ENCODE measurements around the gene ACVRL1.
A peak's percentile ranks its signal among the peaks of the same experiment; 100 is the strongest.

Gene ACVRL1

DNA sequence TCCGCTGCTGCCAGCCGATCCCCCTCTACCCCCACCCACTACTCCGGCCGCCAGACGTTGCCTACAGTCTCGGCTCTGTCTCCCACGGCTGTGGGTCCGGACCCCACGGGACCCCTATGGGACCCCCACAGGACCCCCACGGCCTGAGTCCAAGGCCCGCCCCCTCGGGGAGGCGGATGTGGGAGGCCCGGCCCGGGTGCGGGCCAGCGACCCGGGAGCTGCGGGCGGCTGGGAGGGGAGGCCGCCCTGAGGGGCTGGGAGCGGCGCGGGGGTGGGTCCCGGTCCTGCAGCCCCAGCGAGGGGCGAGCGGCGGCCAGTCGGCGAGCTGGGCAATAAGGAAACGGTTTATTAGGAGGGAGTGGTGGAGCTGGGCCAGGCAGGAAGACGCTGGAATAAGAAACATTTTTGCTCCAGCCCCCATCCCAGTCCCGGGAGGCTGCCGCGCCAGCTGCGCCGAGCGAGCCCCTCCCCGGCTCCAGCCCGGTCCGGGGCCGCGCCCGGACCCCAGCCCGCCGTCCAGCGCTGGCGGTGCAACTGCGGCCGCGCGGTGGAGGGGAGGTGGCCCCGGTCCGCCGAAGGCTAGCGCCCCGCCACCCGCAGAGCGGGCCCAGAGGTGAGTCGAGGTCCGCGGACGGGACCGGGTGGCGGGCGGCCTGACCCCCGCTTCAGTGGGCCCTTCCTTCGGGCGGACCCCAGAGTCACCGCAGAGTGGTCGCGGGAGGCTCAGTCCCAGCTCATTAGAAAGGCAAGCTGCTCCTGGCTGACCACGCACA lies at the start of gene ACVRL1:
Gene ACVRL1 (plus strand): TSS at position 422 of the 773 bp plus-strand sequence. CDS start 4,971 bp downstream, outside the sequence.
- H3K27ac ChIP-seq = peak within 1 kb of the TSS; percentile 37 to 96 (median 88)
- H3K4me3 ChIP-seq = peak within 1 kb of the TSS; percentile 27 to 52 (median 42)

DNA sequence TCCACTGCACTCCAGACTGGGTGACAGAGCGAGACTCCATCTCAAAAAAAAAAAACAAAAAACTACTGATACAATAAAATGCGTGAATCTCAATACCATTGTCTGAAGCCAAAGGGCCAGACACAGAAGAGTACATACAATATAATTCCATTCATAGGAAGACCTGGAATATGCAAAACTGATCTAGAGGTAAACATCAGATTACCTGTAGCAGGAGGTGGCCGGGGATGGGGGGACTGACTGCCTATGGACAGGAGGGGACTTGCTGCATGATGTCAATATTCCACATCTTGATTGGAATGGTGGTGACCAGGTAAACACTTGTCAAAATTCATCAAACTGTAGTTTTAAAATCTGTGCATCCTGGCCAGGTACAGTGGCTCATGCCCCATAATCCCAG lies 46.3 kb upstream of the ACVRL1 start:
- Histone ChIP-seq H3K27ac (no peak overlapping the region), H3K4me3 (no peak overlapping the region)

DNA sequence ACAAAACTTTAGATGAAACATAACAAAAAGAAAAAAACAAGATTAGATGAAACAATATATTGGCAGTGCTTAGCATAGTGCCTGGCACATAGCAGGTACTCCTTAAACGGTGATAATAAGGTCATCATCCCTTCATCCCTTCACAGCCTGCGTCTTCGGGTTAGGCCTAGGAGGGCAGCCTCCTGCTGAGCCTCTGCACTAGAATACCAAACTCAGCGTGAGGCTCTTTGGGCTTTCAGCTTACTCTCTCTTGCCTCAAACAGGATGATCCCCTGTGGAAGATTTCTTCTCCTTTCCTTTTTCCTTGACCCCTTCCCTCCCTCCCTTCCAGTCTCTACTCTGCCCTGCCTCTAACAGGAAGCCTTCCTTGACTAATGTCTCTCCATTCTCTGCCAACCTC lies 44.4 kb upstream of the ACVRL1 start:
- Histone ChIP-seq H3K4me3 (no peak overlapping the region), H3K27ac (no peak overlapping the region)

DNA sequence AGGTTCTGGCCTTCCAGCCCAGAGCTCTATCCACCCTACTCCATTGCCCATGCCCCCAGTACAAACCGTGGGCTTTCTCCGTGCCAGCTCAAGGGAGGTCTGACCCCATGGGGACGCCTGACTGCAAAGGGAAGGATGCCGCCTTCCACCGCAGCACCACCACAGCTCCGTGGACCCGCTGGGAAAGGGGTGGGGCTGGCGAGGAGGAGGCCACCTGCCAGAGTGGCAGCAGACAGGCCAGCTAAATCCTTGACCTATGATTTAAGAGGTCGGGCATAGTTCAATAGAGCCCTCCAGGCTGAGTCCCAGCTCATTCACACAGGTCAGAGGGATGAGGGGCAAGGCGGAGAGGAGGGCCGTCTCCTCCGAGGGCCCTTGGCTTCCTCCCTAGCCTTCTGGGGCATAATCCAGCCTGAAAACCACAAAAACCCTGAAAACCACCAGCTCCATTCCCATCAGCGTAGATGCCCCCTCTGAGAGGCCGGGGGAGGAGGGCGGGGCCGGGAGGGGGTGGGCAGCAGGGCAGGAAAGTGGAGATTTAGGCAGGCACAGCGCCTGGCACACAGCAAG lies 43.9 kb upstream of the ACVRL1 start:
- Histone ChIP-seq H3K27ac (no peak overlapping the region), H3K4me3 (peak overlapping the region in 4 of 7 experiments; percentile 1 to 27 (median 16))

DNA sequence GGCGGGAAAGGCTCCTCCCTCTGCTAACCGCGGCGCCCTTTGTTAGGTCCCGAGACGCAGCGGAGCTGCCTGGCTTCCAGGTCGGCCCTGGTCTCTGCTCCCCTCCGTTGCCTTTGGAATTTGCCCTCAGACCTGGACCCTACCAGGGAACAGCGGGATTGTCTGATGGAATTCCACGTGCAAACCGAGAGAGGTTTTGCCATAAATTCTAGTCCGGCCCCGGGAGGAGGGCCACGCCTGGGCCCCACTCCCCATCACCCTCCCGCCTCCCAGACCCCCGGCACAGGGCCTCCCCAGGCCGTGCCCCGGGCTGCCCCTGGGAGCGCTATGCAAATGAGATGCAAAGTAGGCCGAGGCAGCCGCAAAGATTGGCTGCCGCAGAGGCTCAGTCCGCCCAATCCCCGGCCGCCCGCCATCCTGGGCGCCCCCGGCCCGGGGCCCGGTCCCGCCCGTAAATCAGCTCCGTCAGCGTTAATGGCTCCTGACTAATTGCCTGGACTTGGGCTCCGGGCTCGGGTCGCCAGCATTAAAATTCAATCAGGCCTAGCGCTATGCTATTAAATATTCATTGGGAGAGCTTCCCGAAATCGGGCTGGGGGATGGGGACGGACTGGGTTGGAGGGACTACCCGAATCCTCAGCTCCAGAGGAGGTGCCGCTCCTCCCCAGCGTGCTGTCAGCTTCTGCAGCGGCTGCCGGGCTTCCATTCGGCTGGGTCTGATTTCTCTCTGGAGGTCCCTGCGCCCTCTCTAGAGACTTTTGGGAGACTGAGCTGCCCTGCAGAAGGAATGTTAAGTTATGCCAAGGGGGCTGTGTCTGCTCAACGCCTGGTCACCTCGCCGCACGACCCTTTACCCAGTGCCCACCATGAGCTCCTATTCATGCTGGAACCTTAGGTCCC lies 43.1 kb upstream of the ACVRL1 start:
- Histone ChIP-seq H3K4me3 (peak overlapping the region in 6 of 7 experiments; percentile 1 to 27 (median 8)), H3K27ac (no peak overlapping the region)

DNA sequence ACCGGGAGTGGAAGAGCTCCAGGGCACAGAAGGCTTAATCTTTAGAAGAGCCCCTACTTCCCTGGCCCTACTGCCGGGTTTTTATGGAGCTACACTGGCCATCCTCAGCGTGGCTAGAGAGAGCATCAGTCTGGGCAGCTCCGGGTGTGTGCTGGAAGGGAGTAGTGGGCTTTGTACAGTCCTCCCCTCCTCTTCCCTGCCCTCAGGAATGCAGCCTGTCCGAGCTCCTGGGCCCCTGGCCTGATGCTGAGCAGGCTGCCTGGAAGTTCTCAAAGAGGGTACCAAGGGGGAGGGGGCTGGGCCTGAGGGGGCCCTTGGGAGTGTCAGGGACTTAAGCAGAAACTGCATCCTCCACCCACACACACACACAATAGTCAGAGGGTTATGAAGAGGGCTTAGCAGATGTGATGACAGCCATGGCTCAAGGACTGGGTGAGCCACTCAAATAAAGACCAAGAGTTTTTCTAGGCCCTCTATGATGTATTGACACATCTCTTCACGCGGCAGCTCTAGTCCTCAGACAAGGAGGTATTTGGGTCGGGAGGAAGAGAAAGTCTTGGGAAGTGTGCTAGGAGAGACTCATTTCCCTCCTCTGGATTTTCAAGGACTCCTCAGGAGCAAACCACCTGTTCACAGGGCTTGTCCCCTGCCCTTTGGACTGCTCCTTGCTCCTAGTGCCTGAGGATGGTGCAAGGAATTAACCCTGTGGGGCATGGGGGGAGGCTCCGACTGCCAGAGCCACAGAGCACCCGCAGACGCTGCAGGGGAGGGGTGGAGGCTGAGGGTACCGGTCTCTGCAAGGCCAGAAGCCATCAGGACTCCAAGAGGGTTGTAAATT lies 42.3 kb upstream of the ACVRL1 start:
- no peak overlapping the region for H3K27ac ChIP-seq
- peak overlapping the region in 1 of 7 experiments; percentile 1 for H3K4me3 ChIP-seq

DNA sequence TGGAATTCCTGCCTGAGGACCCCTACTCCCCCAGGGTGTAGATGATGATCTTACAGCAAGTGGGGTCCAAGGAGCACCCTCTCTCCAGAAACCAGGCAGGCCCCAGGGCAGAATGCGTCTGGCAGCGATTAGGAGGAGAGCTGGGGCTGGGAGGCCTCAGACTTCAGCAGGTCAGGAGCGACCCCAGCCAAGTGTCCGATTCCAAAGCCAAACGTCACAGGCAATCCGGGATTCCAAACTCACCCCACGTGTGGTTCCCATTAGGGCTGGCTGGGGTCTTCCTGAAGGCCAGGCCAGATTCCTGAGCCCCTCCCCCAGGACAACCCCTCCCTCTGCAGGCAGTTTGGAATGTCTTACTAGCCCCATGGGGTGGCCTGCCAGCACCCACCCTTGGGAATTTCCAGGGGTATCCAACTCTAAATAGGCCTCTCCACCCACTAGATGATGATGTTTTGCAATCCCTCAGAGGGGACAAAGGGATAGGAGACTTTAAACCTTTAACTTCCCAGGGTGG lies 41.5 kb upstream of the ACVRL1 start:
- no peak overlapping the region for H3K27ac ChIP-seq
- H3K4me3 ChIP-seq = no peak overlapping the region

DNA sequence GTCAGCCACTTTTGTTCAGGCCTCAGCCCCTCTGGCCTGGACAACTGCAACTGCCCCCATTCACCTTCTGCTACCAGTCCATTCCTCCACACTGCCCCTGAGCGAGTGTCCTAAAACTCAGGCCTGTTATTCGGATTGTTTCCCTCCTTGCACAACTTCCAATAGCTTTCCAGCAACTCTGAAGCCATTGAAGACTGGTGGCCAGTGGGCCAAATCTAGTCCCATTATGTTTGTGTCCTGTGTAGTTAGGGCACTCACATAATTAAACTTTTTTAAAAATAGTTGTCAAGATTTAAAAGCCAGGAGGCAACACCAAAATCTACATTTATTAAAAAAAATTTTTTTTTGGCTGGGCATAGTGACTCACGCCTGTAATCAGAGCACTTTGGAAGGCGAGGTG lies 41.0 kb upstream of the ACVRL1 start:
- Histone ChIP-seq H3K27ac (no peak overlapping the region), H3K4me3 (no peak overlapping the region)

DNA sequence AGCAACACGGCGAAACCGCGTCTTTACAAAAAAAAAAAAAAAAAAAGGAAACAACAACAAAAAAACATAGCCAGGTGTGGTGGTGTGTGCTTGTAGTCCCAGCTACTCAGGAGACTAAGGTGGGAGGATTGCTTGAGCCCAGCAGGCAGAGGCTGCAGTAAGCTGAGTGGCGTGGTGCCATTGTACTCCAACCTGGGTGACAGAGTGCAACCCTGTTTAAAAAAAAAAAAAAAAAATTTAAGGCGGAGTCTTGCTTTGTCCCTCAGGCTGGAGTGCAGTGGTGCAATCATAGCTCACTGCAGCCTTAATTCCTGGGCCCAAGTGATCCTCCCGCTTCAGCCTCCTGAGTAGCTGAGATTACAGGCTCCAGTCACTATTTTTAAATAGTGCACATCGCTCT lies 40.5 kb upstream of the ACVRL1 start:
- H3K27ac ChIP-seq = no peak overlapping the region
- H3K4me3 ChIP-seq = no peak overlapping the region

DNA sequence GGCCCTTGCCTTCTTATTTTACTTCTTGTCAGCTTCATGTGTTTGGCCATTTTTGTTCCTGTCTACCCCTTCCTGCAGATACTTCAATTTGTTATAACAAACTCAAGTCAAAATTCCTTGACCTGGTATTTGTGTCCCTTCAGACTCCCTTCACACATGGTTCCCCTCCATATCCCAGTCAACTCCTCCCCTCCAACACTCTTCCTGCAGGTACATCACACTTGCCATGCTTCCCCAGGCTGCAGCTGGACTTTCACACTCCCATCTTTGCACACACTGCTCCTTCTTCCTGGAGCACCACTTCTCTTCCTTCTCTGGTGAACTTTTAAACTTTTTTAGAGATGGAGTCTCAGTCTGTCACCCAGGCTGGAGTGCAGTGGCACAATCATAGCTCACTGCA lies 39.9 kb upstream of the ACVRL1 start:
- Histone ChIP-seq H3K4me3 (no peak overlapping the region), H3K27ac (no peak overlapping the region)

DNA sequence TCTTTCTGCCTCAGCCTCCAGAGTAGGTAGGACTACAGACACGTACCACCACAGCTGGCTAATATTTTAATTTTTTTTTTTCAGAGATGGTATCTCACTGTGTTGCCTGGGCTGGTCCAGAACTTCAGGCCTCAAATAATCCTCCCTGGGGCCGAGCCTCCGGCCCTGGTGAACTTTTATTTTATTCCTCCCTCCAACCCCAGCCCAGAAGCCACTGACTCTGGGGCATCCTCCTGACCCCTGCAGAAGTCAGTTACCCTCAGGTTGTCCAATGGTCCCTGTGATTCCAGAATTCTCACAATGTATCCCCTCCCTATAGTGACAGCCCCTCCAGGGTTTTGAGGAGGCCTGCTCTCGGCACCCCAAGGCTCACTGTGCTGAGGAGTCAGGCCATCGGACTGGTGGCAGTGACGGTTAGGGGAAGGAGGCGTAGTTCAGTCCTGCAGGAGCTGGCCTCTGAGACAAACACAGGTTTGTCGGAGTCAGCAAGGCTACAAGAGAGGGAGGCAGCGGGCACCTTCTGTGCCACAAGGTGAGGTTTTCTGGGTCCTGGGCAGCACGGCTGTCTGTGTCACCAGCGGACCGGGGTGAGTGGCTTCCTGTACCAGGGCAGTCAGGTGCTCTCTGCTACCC lies 39.4 kb upstream of the ACVRL1 start:
- Histone ChIP-seq H3K4me3 (no peak overlapping the region), H3K27ac (no peak overlapping the region)

DNA sequence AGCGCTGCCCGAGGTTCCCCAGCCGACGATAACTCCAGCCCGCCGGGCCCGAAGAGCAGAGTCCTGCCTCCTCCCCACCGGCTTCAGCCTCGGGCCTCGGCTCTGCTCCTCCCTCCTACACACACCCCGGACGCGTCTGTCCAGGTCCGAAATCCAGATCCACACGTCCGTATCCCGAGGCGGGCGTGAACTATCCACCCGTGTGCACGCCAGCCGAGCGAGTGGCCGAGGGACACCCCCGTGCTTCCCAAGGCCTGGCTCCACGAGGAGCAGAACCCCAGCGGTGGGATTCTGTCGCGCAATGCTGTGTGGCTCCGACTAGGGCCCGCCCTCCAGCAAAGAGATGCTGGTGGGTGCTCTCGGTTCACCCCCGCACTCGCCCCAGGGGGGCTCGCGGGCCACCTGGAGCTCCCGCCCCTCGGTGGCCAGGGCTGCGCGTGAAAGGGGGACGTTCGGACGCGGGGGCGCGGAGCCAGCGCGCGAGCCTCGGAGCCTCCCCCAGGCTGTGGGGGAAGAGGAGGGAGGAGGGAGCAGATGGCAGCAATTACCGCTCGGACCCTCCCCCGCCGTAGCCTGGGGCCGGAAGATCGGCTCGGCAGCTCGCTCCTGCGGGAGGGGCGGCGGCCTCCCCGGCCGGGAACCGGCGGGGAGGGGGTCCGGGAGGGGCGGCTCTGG lies 38.3 kb upstream of the ACVRL1 start:
- Histone ChIP-seq H3K27ac (peak overlapping the region in 4 of 21 experiments; percentile 14 to 60 (median 40)), H3K4me3 (peak overlapping the region; percentile 16 to 36 (median 27))

DNA sequence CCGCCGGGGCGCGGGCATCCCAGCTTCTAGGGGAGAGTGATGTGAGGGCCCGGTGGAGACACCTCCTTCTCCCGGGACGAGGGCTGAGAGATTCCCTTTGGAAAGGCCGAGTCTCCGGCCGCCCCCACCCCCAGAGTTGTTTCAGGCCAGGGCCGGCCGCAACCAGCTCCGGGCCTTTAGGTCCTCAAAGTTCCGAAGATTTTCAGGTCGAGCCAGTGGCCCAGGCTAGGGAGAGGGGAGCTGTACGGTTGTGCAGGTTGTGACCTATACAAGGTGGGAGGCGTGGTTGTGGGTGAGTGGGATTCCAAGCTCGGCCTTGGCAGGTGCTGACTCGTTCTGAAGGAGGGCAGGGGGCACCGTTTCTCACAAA lies 37.8 kb upstream of the ACVRL1 start:
- Histone ChIP-seq H3K4me3 (peak overlapping the region; percentile 16 to 36 (median 27)), H3K27ac (peak overlapping the region in 4 of 21 experiments; percentile 14 to 60 (median 40))

DNA sequence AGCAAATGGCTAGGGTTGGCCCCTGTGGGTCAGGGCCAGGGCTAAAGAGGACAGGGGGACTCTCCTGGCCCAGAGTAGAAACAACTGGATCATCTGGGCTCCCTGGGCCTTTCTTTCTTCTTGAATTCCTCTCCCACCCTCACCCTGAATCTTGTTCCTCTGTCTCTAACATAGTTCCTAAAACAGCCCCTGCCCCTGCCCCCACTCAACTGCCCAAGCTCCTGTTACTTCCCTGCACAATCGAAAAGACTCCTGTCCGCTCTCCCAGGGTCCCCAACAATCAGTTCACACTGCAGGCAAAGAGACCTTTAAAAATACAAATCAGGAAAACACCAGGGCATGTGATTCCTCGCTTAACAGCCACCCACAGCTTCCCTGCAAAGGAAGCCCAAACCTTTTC lies 37.4 kb upstream of the ACVRL1 start:
- H3K27ac ChIP-seq = no peak overlapping the region
- H3K4me3 ChIP-seq = no peak overlapping the region

DNA sequence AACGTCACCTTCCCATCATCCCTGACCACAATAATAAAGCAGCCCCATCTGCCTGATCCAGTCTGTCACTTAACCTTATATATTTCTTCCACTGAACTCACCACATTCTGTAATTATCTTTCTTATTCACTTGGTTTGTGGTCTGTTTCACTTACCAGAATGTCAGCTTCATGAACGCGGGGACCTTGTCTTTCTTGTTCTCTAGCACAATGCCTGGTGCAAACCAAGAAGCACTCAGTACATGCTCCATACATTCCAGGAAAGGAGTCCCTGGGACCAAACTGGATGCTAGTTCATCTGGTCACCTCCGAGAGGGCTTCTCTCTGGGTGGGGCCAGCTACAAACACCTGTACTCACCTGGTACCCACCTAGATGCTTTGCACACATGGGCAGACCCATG lies 36.8 kb upstream of the ACVRL1 start:
- H3K4me3 ChIP-seq = no peak overlapping the region
- H3K27ac ChIP-seq = no peak overlapping the region

DNA sequence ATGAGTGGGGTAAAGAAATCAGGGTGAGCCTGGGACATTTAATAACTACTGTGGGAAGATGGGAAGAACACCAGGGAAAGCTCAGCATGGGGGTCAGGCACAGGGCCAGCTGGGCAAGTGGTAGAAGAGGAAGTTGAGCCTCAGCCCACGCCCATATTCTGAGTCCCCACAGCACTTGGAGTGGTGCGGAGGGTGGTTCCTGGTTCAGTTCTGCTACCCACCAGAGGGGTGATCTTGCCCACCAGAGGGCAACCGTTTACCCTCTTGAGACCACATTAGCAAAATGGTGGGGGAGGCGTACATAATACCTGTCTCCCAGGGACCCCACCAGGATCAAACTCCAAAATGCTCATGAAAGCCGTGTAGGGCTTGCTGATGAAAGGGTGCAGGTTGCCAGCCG lies 36.2 kb upstream of the ACVRL1 start:
- Histone ChIP-seq H3K4me3 (no peak overlapping the region), H3K27ac (no peak overlapping the region)

DNA sequence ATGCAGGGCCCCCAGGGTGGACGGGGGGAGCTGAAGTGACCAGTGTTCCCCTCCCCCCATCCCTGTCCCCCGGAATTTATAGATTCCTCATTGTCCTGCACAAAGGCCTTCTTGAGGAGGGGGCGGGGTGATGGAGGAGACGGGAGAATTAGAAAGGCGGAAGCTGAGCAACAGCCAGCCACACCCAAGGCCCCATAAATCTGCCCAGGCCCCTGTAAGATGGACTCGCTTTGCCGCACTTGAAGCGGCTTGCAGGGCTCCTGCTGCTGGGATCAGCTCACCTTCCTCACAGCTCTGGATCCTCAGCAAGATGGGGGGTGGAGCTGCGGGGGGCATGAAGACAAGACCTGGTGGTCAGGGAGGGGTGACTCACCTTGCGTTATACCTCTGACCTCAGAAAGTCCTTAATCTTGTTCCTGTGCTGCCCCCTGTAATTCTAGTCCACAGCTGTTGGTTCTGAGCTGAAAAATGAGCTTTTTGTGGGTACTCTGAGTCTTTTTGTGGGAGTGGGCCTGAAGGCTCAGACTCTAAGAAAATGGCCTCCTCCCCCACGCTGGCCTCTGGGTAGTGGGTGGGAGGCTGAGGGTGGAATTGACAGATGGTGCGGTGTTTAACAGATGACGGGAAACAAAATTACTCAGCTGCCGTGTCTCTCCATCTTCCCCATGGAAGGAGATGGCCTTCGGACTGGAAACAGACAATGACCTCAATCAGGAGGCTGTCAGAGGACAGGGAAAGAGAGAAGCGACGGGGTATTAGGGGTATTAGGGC lies 35.2 kb upstream of the ACVRL1 start:
- H3K4me3 ChIP-seq = no peak overlapping the region

DNA sequence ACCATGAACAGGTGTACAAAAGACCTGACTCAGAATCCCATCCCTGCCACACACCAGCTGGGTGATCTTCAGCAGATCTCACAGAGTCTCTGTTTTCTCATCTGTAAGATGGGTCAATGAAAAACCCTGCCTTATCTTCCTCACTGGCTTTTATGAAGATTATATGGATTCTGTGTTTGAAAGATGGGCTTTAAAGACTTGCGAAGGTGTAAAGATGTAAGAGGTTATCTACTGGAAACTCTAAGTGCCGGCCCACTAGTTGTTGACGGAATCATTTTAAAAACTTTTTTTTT lies 34.7 kb upstream of the ACVRL1 start:
- Histone ChIP-seq H3K4me3 (no peak overlapping the region), H3K27ac (no peak overlapping the region)

More for the DNA sequence above, 35.2 kb upstream of the ACVRL1 start:
- no peak overlapping the region for H3K27ac ChIP-seq

All from skin epidermis (tissue), 12 donors.